NCI-H187 (cell line): ENCODE data around the gene DHX9.
"Not testable (repeated sequence)": the region's sequence is repeated elsewhere in the genome, so short reads cannot be mapped to it uniquely, and the experiment has no call there.

Source experiments
- DNase-seq, 2 experiments: peaks; one replicate each; lab custom pipeline; 2025; lab: John Stamatoyannopoulos, UW

Gene DHX9

DNA sequence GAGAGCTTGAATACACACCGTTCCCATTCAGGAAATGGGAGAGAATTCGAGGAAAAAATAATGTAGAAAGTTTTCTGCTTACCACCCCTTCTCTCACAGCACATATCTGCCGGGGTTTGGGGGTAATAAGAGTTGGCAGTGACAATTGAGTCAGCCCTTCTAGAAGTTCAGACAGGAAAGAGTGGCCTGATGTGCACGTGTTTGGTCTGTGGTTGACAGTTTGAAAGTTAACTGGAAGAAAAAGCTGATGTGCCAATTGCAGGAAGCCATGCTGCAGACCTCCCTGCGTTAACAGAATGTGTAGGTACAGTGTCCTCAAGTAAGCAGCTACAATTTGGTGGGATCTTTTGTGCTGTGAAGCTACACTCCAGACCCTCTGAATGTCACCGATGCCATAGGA, 50.9 kb downstream of the DHX9 start:
- no peak for DNase-seq

DNA sequence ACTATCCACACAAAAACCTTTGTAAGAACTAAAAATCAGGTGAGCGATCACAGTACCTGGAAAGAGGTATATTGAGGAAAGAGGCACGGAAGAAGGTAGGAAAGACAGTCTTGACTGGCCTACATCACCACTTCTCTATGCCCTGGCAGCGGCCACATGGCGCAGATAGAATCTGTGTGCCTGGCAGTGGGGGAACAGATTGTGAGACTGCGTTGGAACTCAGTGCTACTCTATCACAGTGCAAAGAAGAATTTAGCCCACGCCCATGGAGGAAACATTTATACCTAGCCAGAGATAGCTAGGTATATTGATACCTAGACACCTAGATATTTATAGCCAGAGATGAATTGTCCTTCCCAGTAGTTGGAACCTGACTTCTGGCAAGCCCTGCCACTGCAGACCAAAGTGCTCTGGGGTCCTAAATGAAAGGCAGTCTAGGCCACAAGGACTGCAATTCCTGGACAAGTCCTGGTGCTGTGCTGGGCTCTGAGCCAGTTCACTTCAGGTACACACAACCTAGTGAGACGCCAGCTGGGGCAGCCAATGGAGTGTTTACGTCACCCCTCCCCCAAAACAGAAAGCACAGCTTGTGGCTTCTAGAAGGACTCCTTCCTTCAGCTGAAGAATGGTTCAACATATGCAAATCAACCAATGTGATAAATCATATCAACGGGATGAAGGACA, 51.9 kb downstream of the DHX9 start:
- DNase-seq = no peak

DNA sequence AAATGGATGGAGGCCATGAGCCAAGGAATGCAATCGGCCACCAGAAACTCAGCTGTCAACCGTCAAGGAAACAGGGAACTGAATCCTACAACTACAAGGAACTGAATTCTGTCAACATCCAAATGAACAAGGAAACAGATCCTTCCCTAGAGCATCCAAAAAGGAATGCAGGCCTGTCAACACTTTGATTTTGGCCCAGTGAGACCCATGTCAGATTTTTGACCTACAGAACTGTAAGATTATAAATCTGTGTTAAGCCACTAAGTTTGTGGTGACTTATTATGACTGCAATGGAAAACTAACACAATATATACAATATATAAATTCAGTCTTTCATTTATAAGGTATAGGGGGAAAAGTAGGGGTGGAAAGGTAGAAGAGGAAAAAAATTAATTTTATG, 58.5 kb downstream of the DHX9 start:
- no peak for DNase-seq

DNA sequence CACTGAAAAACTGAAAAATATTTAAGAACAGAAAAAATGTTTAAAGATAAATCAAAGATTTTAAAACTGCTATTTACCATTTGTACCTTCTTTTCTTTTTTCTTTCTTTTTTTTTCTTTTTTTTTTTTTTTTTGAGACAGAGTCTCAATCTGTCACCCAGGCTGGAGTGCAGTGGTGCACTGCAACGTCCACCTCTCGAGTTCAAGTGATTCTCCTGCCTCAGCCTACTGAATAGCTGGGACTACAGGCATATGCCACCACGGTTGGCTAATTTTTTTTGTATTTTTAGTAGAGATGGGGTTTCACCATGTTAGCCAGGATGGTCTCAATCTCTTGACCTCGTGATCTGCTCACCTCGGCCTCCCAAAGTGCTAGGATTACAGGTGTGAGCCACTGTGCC, 62.8 kb downstream of the DHX9 start:
- DNase-seq = not testable (repeated sequence)

DNA sequence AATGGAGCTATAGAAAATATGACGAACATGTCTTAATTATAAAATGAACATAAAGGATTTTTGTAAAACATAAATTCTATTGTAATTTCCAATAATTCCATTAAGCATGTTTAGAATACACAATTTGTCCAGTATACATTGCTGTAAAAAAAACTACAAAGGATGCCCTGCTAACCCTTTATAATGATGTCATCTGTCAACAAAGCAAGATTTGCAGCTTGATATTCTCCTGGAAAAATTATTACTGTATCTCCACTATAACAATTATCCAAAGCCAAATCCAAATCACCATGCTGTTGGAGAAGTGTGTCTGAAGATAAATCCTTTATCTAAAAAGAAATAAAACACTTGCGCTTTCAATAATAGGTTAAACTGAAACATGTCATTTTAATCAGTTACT, 66.2 kb downstream of the DHX9 start:
- no peak for DNase-seq

DNA sequence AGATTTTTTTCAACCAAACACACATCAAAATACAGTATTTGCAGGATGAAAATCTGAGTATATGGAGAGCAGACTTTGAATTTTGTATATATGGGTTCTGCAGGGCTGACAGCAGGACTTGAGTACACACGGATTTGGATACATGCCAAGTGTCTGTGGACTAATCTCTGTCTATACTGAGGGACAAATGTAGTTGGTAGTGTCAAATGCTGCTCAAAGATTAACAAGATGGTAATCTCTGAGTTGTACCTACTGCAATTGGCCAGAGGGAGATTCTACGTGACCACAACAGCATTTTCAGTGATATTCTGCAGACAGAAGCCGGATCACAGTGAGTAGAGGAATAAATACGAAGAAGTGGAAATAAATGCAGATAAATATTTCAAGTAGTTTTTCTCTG, 70.4 kb downstream of the DHX9 start:
- no peak for DNase-seq

DNA sequence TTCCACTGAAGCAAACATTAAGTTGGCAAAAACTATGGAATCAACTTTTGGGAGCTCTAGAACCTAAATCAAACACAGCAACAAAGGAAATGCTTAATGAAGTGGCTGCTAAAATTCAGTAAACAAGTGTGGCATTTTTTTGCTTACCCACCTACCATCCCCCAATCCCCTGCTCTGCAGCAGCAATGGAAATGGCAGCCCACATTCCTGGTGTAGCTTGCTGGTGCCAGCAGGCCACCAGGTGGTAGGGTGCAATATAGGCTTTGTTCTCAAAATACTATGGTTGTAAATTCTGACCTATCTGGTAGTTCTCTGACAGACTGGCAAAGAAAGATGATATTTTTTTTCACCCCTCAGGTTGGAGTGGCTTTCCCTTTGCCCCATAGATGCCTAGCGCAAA, 71.0 kb downstream of the DHX9 start:
- no peak for DNase-seq

DNA sequence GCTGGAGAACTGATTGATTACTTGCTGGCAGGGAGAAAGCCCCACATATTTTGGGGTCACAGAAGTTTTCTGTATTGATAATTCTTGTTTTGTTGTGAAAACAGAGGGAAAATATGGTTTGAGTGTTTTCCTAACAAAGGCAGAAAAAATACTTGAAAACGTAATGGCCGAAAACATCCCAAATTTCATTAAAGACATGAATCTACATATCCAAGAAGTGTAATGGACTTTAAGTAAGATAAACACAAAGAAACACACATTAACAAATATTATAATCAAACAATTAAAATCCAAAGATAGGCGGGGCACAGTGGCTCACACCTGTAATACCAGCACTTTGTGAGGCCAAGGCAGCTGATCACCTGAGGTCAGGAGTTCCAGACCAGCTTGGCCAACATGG, 74.3 kb downstream of the DHX9 start:
- DNase-seq = no peak

DNA sequence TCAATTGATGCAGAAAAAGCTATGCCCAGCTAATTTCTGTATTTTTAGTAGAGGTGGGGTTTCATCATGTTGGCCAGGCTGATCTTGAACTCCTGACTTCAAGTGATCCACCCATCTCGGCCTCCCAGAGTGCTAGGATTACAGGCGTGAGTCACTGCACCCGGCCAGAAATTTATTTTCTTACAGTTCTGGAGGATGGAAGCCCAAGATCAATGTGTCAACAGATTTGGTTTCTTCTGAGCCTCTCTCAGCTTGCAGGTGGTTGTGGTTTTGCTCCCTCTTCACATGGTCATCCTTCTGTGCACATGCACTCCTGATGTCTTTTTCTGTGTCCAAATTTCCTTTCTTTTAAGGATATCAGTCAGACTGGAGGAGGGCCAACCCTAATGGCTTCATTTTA, 78.2 kb downstream of the DHX9 start:
- peak in 1 of 2 experiments; percentile 18 for DNase-seq

DNA sequence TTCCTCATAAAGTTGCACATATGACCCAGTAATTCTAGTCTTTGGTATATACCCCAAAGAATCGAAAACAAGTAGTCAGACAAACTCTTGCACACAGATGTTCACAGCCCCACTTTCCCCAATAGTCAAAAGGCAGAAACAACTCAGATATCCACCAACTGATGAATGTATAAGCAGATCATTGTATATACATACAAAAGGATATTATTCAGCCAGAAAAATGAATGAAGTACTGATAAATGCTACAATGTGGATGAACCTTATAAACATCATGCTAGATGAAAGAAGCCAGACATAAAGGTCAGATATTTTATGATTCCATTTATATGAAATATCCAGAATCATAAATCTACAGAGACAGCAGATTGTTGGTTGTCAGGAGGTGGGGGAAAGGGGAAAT, 86.5 kb downstream of the DHX9 start:
- DNase-seq = no peak

DNA sequence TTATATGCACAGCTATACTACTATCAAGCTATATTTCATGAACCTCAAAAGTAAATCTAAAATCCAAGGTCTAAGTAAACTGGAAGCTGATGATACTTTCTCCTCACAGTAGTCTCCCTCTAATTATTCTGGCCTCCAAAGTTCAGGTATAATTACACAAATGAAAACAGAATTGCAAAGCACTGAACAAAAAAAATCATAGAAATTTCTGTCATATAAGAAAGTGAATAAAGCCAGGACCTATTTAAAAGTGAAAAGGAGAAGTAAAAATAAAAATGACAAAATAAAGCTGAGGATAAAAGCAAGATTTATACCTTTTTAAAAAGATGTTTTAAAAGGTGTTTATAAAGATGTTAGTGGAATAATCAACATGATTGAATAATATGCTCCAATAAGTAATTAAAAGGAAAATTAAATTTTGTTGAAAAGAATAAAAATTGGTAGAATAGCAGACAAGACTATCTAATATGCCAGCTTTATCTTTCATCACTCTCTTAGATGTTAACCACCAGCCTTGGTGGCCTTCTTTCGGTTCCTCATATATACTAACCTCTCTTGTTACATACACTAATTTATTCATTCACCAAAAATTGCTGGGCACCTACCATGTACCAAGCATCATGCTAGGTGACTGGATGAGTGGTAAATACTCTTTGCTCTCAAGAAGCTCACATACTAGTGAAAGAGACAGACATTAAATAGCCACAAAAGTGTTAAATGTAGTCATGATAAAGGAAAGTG, 88.7 kb downstream of the DHX9 start:
- no peak for DNase-seq

DNA sequence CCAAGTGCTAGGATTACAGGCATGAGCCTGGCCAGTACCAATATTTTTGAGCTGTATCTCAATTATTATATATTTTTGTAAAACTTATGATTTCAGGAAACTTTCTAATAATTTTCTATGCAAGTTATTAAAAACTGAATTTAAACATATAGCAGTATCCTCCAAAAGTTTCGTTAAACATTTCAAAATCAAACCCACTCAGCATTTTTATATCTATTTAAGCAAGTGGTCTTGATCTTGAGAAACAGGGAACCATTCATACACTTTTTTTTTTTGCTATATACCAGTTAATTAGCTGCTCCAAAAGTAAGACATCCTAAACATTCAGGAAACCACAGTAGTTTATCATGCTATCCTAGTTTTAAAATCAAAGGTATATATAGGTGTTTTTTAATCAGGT, 91.8 kb downstream of the DHX9 start:
- no peak for DNase-seq

DNA sequence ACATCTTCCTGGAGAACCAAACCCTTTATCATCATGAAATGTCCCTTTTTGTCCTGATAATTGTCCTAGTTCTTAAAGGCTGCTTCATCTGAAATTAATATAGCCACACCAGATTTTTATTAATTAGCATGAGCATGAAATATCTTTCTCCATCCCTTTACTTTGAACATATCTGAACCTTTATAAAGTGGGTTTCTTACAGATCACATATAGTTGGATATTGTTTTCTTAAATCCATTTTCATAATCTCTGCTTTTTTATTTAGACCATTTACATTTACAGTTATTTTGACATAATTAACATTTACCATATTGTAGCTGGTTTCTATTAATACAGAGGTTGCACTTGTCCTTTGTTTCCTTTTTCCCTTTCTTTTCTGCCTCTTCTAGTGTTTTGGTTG, 96.6 kb downstream of the DHX9 start:
- no peak for DNase-seq
